Bronchial epithelial cell (primary cell): ENCODE results near the gene CENPV. TPM values are rescaled to one million over a fixed set of nuclear protein-coding genes. Genes with fewer than 3 reads are reported as not detected.

Experiments
- DNase-seq: peaks from one replicate; pipeline ENCODE4 v3.0.0-alpha.2; 2010; ENCODE audit warnings: low read depth
- FAIRE-seq: peaks from 2 replicates; lab custom pipeline; 2011; peaks lifted over from hg19 to GRCh38; lab: Jason Lieb, UNC
- H3K27me3 ChIP-seq: 2 replicates; pipeline ENCODE4 v1.5.1; 2011; ENCODE audit warnings: low read length; ENCODE audit not compliant: control insufficient read depth, insufficient read depth
- H3K36me3 ChIP-seq: 2 replicates; pipeline ENCODE4 v1.5.1; 2011; ENCODE audit warnings: low read length; ENCODE audit not compliant: control insufficient read depth, insufficient read depth
- H3K4me3 ChIP-seq: 2 replicates; pipeline ENCODE4 v1.5.1; 2011; ENCODE audit warnings: mild to moderate bottlenecking, low read depth, low read length, control low read depth
- CTCF ChIP-seq: IDR thresholded peaks from 2 replicates; pipeline ENCODE4 v1.5.1; 2011; ENCODE audit warnings: mild to moderate bottlenecking, moderate library complexity, low read length, control low read depth, inconsistent platforms; ENCODE audit not compliant: insufficient read depth, severe bottlenecking
- total RNA-seq: library from RNA; depleted of rRNA; stranded (reverse); fragments of >200 nt; gene quantifications from 2 replicates; pipeline ENCODE4 v1.2.1, GENCODE V29; 2014

CENPV gene
- total RNA-seq, 1 donor from 2014 or later, result 17.4 TPM

GRCh38 chr17:16384557-16384956 is 31.3 kb upstream of the CENPV start:
- FAIRE-seq (no peak), DNase-seq (no peak)
- no peak overlapping the region for H3K4me3 ChIP-seq
- H3K27me3 ChIP-seq, result no peaks in the 10 kb centered on the region
- TF ChIP-seq CTCF, result no peak
- peaks cover 1% of the 10 kb centered on the region for H3K36me3 ChIP-seq

DNA sequence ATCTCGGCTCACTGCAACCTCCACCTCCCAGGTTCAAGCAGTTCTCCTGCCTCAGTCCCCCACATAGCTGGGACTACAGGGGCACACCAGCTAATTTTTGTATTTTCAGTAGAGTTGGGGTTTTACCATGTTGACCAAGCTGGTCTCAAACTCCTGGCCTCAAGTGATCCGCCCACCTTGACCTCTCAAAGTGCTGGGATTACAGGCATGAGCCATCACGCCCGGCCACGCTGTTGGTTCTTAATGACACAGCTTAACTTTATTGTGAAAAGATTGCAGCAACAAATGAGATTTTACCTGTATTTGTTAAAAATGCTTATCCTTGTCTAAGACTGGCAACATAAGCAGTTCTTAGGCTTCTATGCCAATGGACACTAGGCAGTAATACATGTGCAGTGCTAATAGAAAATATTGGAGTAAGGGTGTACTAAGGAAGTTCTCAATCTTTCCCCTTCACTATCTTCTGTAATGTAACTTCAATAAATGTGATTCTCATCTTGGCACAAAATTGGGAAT is 30.6 kb upstream of the CENPV start:
- TF ChIP-seq CTCF, result no peak
- Histone ChIP-seq H3K4me3 (no peak overlapping the region), H3K27me3 (no peaks in the 10 kb centered on the region), H3K36me3 (peaks cover 1% of the 10 kb centered on the region)
- FAIRE-seq, result no peak
- DNase-seq, result peak; percentile 16

DNA sequence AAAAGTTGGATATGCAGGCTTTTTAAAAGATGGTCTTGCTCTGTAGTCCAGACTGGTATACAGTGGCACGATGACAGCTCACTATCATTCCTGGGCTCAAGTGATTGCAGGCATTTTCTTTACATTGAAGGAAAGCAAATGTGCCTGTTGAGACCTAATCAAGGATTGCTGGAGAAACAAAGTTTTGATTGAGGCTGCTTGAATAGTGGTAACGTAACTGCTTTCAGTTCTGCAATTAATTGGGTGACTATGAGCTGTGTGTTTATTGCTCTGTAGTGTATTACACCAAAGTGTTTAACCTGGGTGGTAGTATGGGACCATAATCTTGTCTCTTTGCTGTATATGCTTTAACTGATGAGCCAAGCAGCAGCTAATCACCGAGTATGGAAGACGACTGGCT is 29.9 kb upstream of the CENPV start:
- no peak overlapping the region for H3K4me3 ChIP-seq
- FAIRE-seq, result no peak

GRCh38 chr17:16381496-16381820 is 28.2 kb upstream of the CENPV start:
- TF ChIP-seq CTCF, result no peak
- Histone ChIP-seq H3K4me3 (peak overlapping the region; percentile 82), H3K27me3 (no peaks in the 10 kb centered on the region), H3K36me3 (peaks cover 1% of the 10 kb centered on the region)
- FAIRE-seq (no peak), DNase-seq (peak; percentile 25)

More for the DNA sequence above, 29.9 kb upstream of the CENPV start:
- DNase-seq, result no peak
- Histone ChIP-seq H3K27me3 (no peaks in the 10 kb centered on the region), H3K36me3 (peaks cover 1% of the 10 kb centered on the region)
- no peak for TF ChIP-seq CTCF

GRCh38 chr17:16380640-16381495 is 27.6 kb upstream of the CENPV start, which contains the start of gene UBB:
UBB (plus strand) TSS chr17:16381091; CDS start chr17:16381908, 817 bp downstream.
- FAIRE-seq (no peak), DNase-seq (peak; percentile 92)
- H3K36me3 ChIP-seq, result peaks cover 1% of the 10 kb centered on the region
- TF ChIP-seq CTCF, result no peak
- peak within 1 kb of the TSS; percentile 82 for H3K4me3 ChIP-seq
- H3K27me3 ChIP-seq, result no peaks in the 10 kb centered on the region
